ENCODE data around the gene MXI1. TPM values are rescaled to one million over a fixed set of nuclear protein-coding genes. Genes with fewer than 3 reads are reported as not detected.

MXI1 gene
- total and polyA plus RNA-seq, 2 donors (not counting 1 experiment from before 2014, with no cell fraction given), result 12.0 to 32.4 TPM

- intact Hi-C loops (cut with micrococcal nuclease), result loop anchor here (5.0 kb wide), 1 partner anchor 33 kb away; no protein-coding TSS in a partner anchor
- no CpG with 5 or more reads among the region's 1 CpG for WGBS (ENCODE audit: insufficient coverage)
These were observed 26.4 kb downstream of the MXI1 start for GRCh38 chr10:110233846-110234245.

GRCh38 chr10:110237894-110238480 is 30.6 kb downstream of the MXI1 start:
- no peaks in the 10 kb centered on the region for H3K27me3 ChIP-seq (replicated peaks in 1 of 4; ENCODE audit: control extremely low read depth in 1 of 4, control insufficient read depth in 3 of 4, insufficient read depth in 4 of 4, low read length in 3 of 4)
- no peak overlapping the region for H3K4me3 ChIP-seq (ENCODE audit: control extremely low read depth in 1 of 5, extremely low read depth in 1 of 5, insufficient read depth in 1 of 5, low read depth in 2 of 5, low read length in 4 of 5)
- DNase-seq, result no peak
- H3K4me2 ChIP-seq (replicated peaks; ENCODE audit: low read depth, low read length, poor library complexity, severe bottlenecking), result no peak overlapping the region
- H3K27ac Mint-ChIP-seq, result no peak overlapping the region
- intact Hi-C loops (cut with micrococcal nuclease), result no loop called here
- ChIA-PET POLR2A (no interaction called here), CTCF (no interaction called here)
- WGBS (ENCODE audit: insufficient coverage), result no CpG with 5 or more reads among the region's 2 CpGs
- H3K36me3 ChIP-seq (replicated peaks in 1 of 2; ENCODE audit: control extremely low read depth in 1 of 2, control insufficient read depth in 1 of 2, extremely low read depth in 1 of 2, insufficient read depth in 2 of 2, low read length in 1 of 2), result no peaks in the 10 kb centered on the region
- H4K20me1 ChIP-seq (ENCODE audit: control insufficient read depth, insufficient read depth, low read length, poor library complexity, severe bottlenecking), result peaks cover 13% of the 10 kb centered on the region
- peaks cover 0 to 1% (median 0%) of the 10 kb centered on the region in 3 donors for H3K9me3 ChIP-seq (ENCODE audit: control extremely low read depth in 1 of 3, control insufficient read depth in 2 of 3, insufficient read depth in 1 of 3, low read length in 2 of 3)
- no peak for TF ChIP-seq CTCF (IDR thresholded peaks at IDR 0.05)
- no peak for ATAC-seq (ENCODE audit: low read depth)
- no peak overlapping the region for H2AFZ ChIP-seq (ENCODE audit: insufficient read depth, low read depth, low read length, poor library complexity, severe bottlenecking)
- no peak overlapping the region for H3K9ac ChIP-seq (ENCODE audit: low read length)
- H3K4me3 Mint-ChIP-seq, result no peak overlapping the region
- no peaks in the 10 kb centered on the region for H3K9me3 Mint-ChIP-seq (ENCODE audit: insufficient read depth)
- H3K27ac ChIP-seq (ENCODE audit: low read length in 2 of 2), result no peak overlapping the region
- peaks cover 3% of the 10 kb centered on the region for H3K27me3 Mint-ChIP-seq
- H3K4me1 ChIP-seq (ENCODE audit: control insufficient read depth in 2 of 2, insufficient read depth in 2 of 2, low read length in 2 of 2), result peaks cover 3 to 6% of the 10 kb centered on the region in 2 donors
- H3K4me1 Mint-ChIP-seq, result peaks cover 16% of the 10 kb centered on the region
- peaks cover 32% of the 10 kb centered on the region for H3K79me2 ChIP-seq (ENCODE audit: control insufficient read depth, insufficient read depth, low read length)

More at GRCh38 chr10:110233846-110234245, 26.4 kb downstream of the MXI1 start:
- no peak overlapping the region for H3K4me3 ChIP-seq (ENCODE audit: control extremely low read depth in 1 of 5, extremely low read depth in 1 of 5, insufficient read depth in 1 of 5, low read depth in 2 of 5, low read length in 4 of 5)
- ChIA-PET POLR2A (no interaction called here), CTCF (interaction anchor here (1.1 to 1.5 kb wide), 2 partner anchors 83 to 350 kb away, joined by 3 to 4 read pairs; no protein-coding TSS in a partner anchor)
- no peak overlapping the region for H3K27ac ChIP-seq (ENCODE audit: low read length in 2 of 2)
- H3K27me3 ChIP-seq (replicated peaks in 1 of 4; ENCODE audit: control extremely low read depth in 1 of 4, control insufficient read depth in 3 of 4, insufficient read depth in 4 of 4, low read length in 3 of 4), result no peaks in the 10 kb centered on the region
- H3K4me1 ChIP-seq (ENCODE audit: control insufficient read depth in 2 of 2, insufficient read depth in 2 of 2, low read length in 2 of 2), result no peaks in the 10 kb centered on the region
- Mint-ChIP-seq H3K4me3 (no peak overlapping the region), H3K27ac (no peak overlapping the region), H3K4me1 (no peaks in the 10 kb centered on the region), H3K27me3 (no peaks in the 10 kb centered on the region), H3K9me3 (ENCODE audit: insufficient read depth) (no peaks in the 10 kb centered on the region)
- no peaks in the 10 kb centered on the region for H3K9me3 ChIP-seq (ENCODE audit: control extremely low read depth in 1 of 3, control insufficient read depth in 2 of 3, insufficient read depth in 1 of 3, low read length in 2 of 3)
- no peak for DNase-seq
- H3K9ac ChIP-seq (ENCODE audit: low read length), result no peak overlapping the region
- no peak overlapping the region for H3K4me2 ChIP-seq (replicated peaks; ENCODE audit: low read depth, low read length, poor library complexity, severe bottlenecking)
- peaks cover 3 to 6% of the 10 kb centered on the region in 2 experiments for H3K36me3 ChIP-seq (replicated peaks in 1 of 2; ENCODE audit: control extremely low read depth in 1 of 2, control insufficient read depth in 1 of 2, extremely low read depth in 1 of 2, insufficient read depth in 2 of 2, low read length in 1 of 2)
- peaks cover 37% of the 10 kb centered on the region for H3K79me2 ChIP-seq (ENCODE audit: control insufficient read depth, insufficient read depth, low read length)
- no peak for ATAC-seq (ENCODE audit: low read depth)
- no peak for TF ChIP-seq EZH2 (IDR thresholded peaks at IDR 0.05; ENCODE audit: borderline replicate concordance, insufficient read depth, low read depth, low read length, poor library complexity, severe bottlenecking)
- no peak overlapping the region for H2AFZ ChIP-seq (ENCODE audit: insufficient read depth, low read depth, low read length, poor library complexity, severe bottlenecking)
- no peaks in the 10 kb centered on the region for H4K20me1 ChIP-seq (ENCODE audit: control insufficient read depth, insufficient read depth, low read length, poor library complexity, severe bottlenecking)
